ENCODE results near the gene UQCRC1.
A peak's percentile ranks its signal among the peaks of the same experiment; 100 is the strongest.

UQCRC1 gene

DNA sequence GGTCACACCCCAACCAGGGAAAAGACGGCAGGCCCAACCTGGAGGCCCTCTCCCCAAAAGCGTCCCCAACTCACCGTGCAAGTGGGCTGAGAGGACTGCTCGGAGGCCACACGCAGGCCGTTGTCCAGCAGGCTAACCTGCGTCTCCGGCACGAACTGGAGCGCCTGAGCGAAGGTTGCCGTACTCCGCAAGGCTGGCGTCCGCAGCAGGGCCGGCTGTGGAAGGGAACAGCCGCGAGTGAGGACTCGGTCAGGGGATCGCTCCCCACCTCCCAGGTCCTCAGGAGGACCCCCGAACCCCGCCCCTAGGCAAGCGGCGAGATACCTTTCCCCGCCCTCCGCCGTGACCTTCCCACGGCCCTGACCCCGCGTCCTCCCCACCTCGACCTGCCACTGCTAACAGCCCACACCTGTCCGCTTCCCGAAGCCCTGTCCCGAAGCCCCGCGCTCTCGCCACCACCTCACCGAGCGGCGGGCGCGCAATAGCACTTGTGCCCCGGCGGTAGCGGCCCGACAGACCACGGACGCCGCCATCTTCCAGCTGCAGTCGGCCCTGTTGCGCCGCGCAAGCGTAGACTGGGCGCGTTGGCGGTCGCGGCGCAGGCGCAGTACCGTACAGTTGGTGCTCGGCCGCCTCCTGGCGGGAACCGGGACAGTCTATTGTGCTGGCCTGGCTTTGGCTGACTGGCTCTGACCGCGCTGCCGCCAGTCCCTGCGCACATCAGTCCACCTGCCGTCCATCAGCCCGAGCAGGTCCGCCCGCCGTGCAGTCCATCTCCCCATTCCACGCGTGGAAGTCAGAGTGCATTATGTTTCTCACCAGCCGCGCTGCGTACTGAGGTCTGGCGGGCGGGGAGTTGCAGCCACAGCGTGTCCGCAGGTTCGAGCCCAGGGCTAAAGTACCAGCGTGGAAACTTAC is at the start of gene UQCRC1:
Gene UQCRC1 (minus strand): TSS at position 559 of the 918 bp plus-strand sequence. CDS start 26 bp downstream, at position 533.
- peak; percentile 52 for DNase-seq (ENCODE audit: low read depth)

DNA sequence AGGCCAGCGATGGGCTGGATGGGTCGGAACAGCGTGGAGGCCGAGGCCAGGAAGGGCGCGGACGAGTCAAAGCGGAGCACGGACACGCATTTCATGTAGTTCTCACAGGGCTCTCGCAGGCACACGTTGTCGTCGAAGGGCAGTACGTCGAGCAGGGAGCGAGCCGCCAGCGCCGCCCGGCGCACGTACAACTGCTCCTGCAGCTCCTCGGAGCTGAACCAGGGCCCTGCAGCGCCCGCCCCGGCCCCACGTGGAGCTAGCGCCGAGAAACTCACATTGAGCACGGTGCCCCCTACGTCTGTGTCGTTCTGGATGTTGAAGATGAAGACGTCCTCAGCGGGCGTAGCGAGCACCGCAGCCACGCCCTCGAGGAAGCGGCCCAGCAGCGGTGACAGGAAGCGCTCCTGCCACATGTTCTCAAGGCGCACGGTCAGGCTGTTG is 47.4 kb upstream of the UQCRC1 start:
- DNase-seq (ENCODE audit: low read depth): no peak

DNA sequence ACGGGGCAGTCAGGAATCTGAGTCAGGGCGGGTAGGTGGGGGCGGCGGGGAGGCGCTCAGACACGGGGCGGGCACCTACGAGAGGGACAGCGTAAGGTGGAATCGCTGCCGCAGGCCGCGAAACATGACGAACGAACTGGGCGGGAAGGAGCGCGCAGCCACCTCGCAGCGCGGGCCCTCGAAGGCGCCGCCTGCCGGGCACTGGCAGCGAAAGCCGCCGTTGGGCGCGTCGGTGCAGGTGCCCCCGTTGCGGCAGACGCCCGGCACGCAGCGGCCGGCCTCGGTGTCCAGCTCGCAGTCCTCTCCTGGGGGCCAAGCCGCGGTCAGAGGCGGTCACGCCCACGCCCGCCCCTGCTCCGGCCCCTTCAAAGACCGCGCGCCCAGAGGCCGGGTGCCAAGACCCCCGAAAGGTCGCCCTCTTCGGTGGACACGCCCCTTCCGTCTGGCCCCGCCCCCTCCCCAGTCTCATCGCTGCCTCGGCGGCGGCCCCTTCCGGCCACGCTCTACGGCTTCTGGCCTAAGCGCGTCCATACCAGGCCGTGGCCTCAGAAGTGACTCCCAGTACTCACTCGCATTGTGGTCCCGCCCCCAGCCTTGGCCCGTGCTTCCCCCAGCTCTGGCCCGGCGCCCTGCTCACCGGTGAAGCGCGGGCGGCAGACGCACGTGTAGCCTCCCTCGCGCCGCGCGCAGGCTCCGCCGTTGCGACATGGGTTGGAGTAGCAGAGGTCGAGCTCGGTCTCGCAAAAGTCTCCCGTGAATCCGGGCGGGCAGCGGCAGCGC is 46.8 kb upstream of the UQCRC1 start:
- DNase-seq (ENCODE audit: low read depth): no peak

DNA sequence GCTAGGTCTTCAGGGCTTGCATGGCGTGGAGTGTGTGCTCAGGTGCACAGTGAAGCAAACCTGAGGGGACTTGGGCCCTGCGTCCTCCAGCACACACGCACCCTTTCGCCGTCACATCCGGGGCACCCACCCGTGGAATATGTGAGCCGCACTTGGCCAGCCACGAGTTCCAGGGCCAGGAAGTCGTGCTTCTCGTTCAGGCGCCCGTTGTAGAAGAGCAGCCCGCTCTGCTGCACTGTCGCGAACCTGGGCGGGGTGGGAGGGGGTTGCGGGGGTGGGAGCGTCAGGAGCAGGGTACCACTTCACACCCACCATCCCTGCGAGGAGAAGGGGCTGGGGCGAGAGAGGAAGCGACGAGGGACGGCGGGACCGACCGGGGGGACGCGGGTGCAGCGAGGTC is 46.2 kb upstream of the UQCRC1 start:
- no peak for DNase-seq (ENCODE audit: low read depth)

DNA sequence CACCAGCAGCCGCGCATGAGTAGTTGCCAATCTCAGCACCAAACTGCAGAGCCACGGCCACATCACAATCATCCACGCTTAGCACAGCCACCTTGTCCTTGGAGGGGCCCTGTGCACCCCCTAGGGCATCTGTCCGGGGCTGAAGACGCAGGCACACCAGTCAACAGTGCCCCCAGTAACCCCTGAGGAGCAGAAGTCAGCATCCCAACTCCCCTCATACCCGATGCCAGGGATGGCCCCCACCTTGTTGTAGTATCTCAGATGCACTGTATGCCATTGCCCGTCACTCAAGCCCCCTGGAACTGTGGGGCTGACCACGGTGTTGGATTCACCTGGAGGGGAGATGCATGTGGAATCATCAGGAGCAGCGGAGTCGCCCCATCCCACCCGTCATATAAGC is 45.6 kb upstream of the UQCRC1 start:
- DNase-seq (ENCODE audit: low read depth): no peak

DNA sequence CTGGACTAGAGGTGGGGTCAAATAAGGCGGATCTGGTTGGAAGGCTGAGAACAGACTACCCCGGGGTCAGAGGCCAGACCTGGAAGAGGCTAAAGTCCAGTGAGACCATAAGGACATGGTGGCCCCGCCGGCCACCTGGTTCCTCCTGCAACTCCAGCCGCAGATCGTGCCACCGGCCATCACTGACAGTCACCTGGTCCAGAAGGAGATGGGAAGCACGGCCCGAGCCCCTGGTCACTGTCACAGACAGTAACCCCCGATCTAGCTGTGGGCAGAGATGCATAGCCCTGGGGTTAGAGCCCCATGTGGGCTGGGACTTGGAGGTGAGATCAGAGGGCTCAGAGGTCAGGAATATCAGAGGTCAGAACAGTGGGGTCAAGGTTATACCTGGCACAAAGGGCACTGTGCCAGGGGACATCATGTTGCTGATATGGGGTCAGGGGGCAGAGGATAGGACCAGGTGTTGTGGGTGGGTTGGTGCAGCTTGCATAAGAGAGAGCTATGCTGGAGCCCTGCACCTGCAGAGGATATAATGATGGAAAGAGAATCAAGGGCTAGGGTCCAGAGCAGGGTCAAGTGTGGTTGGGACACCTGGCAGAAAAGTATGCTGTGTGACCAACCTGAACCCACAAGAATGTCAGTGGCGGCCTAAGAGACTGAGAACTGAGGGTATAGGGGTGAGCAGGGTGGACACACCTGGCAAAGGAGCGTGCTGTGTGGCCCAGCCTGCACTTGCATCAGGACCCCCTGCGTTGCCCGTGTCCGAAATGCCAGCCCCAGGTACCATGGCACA is 43.7 kb upstream of the UQCRC1 start:
- DNase-seq (ENCODE audit: low read depth): no peak

DNA sequence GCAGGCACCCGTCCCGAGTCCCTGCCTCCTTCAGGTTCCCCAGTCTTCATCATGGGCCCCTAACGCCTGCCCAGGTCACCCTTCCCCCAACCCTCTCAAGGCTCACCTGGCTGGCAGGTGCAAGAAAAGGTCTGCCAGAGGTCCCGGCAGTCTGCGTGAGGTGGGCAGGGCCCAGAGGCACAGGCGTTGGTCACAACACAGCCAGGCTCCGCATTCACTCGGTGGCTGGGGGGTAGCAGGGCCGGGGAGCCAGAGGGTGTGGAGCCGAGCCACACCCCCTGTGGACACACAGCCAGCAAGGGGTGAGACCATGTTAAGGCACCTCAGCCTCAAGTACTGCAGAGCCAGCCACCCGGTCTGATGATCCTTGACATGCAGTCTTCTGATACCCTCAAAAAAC is 42.3 kb upstream of the UQCRC1 start:
- no peak for DNase-seq (ENCODE audit: low read depth)

DNA sequence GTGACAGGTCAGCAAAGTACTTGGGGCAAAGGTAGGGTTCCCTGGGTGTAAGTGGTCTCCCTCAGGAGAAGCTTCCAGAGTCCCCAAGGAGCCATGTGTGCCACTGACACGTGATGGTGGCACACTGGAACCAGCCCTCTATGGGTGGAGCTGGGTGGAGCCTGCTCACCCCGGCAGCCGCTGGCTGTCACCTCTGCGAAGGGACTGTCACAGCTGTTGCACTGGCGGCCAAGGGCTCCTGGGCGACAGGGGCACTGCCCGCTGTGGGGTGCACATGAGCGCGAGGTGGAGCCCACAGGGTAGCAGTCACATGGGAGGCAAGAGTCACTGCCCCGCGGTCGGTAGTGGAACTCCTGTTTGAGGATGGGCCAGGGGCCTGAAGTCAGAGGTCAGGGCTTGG is 41.3 kb upstream of the UQCRC1 start:
- DNase-seq (ENCODE audit: low read depth): no peak

DNA sequence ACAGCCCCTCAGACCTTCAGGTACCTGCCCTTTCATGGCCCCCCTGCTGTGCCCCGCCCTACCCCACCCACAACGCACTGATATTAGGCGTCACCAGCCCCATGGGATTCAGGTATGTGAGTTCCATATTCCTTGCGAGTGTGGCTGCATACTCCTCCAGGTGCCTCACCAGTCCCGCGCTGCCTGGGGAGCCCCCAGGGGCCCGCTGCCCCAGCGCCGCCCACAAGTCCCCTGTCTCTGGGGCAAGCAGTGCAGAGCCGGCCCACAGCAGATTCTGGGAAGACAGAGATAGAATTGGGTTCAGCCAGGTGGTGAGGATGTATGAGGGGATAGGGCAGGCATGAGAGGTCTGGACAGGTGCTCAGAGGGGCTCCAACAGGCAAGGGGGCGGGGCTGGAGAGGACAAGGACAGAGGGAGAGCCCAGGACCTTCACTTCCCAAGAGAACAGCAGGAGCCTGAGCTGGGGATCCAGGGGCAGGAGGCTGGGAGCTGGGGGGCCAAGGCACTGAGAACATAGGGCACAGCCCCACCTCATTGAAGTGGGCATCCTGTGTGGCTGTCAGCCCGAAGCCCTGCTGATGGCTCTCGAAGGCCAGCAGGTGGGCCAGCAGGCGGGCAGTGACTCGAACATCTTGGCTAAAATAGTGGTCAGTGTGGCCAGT is 38.9 kb upstream of the UQCRC1 start:
- no peak for DNase-seq (ENCODE audit: low read depth)

DNA sequence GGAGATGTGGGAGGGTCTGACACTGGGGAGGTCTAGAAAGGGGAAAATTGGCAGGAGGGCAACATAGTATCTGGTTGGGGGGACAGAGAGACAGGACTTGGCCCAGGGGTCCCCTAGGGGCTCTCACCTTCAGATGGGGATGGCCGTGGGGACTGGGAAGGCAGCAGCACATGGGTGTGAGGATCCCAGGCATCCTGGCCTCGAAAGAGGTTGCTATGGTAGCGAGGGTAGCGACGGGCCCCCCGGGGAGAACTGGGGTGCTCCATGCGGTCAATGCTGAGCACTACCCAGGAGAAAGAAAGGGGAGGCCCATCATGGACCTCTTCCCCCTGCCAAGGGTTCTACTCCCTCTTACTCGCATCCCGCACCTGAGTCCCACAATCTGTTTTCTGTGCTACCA is 38.3 kb upstream of the UQCRC1 start:
- no peak for DNase-seq (ENCODE audit: low read depth)

DNA sequence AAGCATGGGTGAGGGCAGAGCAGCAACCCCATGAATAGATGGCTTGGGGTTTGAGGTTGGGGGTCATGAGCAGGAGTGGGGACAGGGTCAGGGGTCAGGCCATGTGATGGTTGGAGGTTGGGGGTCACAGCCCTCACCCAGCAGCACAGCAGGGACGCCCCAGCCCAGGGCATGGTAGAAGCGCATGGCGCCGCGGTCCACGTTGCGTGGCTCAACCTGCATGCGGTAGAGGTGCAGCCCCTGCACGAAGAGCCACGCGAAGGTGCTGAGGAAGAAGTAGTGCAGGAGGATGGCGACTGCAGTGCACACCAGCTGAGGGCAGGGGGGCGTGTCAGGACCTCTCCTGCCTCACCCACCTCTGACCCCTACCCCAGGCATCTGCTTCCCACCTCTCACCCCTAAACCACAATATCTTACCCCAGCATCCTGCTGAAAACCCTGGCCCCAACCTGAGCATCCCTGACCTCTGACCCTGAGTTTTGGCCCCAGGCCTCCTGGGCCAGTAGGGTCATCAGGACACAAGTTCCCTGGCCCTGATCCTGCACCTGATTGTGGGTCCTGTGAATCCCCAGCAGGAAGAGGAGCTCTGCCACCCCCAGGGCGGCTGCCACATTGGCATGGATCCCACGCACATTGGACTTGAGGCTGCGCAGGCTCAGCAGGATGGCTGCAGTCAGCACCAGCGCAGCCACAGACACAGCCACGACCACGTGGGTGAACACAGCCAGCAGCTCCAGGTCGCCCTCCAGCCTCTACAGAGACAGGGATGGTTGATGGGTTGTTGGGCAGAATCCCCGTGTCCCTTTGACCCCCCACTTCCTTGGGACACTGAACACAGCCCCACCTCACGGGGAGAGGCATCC is 35.7 kb upstream of the UQCRC1 start:
- no peak for DNase-seq (ENCODE audit: low read depth)

DNA sequence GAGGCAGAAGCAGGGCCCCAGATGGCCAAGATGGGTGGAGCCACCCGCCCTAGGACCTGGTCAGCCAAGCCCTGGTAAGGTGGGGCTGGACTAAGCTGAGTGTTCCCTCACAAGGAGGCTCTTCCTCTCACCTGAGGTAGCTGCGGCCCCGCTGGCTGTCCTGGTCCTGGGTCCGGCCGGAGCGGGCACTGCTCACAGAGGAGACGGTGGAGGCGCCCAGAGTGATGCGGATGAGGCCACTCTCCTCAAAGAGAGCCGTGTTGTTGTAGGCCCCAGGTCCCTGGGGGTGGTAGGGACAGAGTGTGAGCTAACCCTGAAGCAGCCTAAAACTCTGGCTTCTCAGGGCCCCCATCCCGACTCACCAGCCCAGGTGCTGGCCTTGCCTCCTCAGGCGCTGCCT is 33.2 kb upstream of the UQCRC1 start:
- DNase-seq (ENCODE audit: low read depth): no peak

DNA sequence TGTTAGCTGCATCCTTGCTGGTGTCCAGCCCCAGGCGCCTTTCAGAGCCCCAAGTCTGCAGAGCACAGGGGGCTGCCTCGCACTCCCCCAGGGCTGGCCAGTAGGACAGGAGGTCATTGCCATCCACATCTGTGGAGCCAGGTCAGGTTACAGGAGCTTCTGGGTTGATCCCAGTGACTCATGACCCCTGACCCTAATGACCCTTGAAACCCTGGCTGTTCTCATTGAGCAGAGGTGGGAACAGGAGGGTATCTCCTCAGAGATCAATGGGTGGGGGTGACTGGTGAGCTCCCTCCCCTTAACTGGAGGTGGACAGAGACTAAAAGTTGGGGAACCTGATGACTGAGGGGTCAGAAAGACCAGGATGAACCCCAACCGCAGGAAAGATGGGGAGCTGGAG is 31.9 kb upstream of the UQCRC1 start:
- DNase-seq (ENCODE audit: low read depth): no peak

DNA sequence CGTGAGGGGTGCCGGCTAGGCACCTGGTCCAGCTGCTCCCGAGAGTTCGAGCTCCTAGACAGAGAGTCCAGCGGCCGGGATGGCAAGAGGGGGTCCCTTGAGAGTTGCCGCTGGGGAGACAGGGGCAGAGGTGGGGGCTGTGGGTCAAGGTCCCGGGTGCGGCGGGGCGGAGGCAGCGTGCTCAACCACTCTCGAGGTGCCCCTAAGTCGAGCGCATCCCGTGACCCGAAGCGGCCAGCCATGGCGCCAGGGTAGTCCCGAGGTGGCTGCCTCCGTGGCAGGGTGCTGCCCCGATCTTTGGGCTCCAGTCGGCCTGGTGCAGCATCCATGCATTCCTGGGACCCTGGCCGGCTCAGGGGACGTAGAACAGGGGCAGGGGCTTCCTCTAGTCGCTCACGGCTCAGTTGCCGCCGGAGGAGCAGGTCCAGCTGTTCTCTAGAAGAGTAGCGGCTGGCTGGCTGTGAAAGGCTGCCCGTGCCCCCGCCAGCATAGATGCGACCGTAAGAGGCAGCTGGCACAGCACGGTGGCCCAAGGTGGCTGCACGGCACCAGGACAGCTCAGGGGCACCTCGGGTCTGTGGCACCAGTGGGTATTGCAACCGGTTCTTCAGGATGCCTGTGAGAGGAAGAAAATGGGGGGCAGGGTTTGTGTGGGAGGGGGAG is 30.6 kb upstream of the UQCRC1 start:
- no peak for DNase-seq (ENCODE audit: low read depth)

DNA sequence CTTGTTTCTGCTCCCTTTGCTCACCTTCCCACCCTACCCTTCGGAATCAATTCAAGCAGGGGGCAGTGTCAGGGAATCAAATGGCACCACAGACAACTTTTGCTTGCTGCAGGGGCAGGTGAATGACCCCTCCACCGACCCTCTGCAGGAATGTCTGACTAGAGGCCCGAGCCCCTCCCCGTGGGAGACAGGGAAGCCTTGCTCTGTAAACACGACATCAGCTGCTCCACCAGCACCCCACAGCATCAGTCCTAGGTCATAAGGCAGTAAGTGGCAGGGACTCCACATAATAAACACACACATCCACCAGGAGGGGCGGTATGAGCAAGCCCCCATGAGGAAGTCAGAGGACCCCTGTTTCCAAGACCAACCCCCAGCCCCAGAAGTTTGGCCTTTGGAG is 27.9 kb upstream of the UQCRC1 start:
- DNase-seq (ENCODE audit: low read depth): no peak

DNA sequence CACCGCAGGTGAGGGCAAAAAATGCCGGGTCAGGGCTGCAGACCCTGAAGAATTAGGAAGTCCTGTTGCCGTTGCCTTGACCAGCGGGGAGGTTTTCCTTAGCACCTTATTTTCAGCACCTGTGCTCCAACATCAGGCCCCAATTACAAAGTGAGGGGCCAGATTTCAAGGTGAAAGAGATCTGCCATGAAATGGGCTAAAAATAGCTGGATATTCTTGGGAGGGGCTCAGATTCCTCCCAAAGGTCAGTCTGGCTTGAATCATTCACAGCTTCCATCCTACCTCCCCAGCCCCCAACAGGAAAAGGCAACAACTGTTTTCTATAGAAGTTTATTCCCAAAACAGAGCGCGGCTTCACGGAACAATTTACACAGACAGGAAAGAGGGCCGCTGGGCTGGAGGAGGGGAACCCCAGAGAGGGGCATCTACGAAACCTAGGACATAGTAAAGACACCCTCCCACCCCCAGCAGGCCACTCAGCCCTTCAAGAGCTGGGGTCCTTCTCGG is 26.8 kb upstream of the UQCRC1 start:
- no peak for DNase-seq (ENCODE audit: low read depth)

DNA sequence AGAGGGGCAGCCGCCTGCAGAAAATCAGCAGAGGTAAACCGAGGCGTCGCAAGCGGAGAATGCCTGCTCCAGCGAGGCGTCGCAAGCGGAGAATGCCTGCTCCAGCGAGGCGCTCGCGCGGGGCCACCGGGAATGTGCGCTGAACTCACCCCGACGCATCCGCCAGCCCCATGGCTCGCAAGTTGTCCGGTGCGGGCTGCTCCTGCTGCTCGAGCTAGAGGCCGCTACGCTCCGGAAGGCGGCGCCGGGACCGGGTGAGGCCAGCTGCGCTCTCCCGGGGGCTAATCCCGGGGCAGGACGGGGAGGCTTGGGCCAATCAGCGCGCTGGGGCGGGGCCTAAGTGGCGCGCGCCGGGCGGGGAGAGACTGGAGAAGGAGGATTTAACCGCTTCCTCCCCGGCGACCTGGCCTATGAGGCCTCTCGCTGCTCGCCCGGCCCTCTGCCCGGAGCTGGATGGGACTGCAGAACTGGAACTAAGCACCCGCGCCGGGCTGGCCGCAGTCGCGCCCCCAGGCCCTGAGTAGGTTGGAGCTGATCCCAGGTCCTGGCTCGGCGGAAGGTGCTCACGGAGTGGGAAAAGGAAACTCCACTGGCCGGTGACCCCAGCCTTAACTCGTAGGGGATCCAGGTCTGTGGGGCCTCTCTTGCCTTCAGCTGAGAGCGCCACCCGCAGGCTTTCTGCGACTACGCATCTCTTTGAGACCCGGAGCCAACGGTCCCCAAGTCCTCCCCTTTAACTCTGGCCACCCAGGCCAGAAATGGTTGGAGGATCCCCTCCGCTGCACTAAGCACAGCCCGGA is 26.0 kb upstream of the UQCRC1 start, which contains the start of gene SLC26A6:
Gene SLC26A6 (minus strand): TSS at position 240 of the 800 bp plus-strand sequence. CDS start 68 bp downstream, at position 172.
- DNase-seq (ENCODE audit: low read depth): peak; percentile 74

DNA sequence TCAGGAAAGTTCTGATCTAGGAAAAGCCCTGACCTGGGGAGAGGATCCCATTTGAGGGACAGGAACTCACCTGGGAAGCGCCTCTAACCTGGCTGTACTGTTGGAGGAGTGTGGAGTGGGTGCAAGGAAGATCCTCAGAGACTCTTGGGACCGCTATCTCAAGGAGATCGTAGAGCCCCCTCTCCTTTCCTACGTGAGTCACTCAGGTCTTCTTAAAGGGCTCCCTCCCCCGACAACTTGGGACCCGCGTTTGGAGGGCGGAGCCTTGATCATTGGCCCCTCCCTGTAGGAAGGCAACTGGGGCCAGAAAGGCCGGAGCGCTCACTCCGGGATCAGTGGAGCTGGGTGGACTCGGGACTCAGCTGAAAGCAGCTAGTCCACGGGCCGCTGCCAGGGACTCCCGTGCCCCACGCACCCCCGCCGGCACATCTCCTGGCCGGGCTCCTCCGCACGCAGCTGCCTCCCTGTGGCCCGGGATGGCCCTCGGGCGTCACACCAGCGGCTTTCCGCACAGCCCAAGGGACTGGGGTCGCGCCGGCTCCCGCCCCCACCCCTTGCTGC is 25.3 kb upstream of the UQCRC1 start:
- peak; percentile 17 for DNase-seq (ENCODE audit: low read depth)

DNA sequence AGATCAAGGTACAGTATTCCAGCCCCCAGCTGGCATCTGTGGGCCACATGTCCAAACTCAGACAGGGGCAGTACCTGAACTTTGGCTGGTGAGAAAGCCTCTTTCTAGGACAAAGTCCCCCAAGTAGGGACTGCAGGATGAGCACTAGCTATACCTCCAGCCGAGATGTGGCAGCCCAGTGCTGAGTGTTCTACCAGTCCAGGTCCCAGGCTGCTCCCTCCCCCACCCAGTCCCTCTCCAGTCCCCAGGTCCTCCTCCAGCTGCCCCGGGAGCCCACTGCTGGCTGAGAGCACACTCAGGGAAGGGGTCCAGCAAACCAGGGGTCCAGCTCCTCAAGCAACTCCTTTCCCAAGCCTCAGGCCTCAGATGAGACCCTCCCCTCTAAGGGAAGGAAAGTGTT is 24.3 kb upstream of the UQCRC1 start:
- no peak for DNase-seq (ENCODE audit: low read depth)
